DMS 273 treated with DMSO at 0.1 percent for 48 hours (cell line): ENCODE results near the gene CDR2L.
"Not testable (repeated sequence)": the region's sequence is repeated elsewhere in the genome, so short reads cannot be mapped to it uniquely, and the experiment has no call there.

ENCODE experiments used
- DNase-seq: peaks from one replicate; lab custom pipeline; 2025; lab: John Stamatoyannopoulos, UW

CDR2L gene

GRCh38 chr17:74959826-74960515 lies 27.5 kb upstream of the CDR2L start:
- no peak for DNase-seq

GRCh38 chr17:74960570-74961342 lies 26.7 kb upstream of the CDR2L start:
- DNase-seq, result peak; percentile 41

- peak; percentile 62 for DNase-seq
Measured at GRCh38 chr17:74961657-74962350, 25.6 kb upstream of the CDR2L start.

- no peak for DNase-seq
Measured at GRCh38 chr17:74962622-74963394, 24.6 kb upstream of the CDR2L start.

- DNase-seq, result no peak
Measured at GRCh38 chr17:74963656-74964055, 23.8 kb upstream of the CDR2L start.

GRCh38 chr17:74964246-74964761 lies 23.1 kb upstream of the CDR2L start:
- no peak for DNase-seq

GRCh38 chr17:74964988-74965622 lies 22.3 kb upstream of the CDR2L start:
- DNase-seq, result no peak

- DNase-seq, result no peak
Measured at GRCh38 chr17:74968361-74968780, 19.1 kb upstream of the CDR2L start.

GRCh38 chr17:74969501-74969900 lies 17.9 kb upstream of the CDR2L start:
- not testable (repeated sequence) for DNase-seq

- no peak for DNase-seq
Measured at GRCh38 chr17:74970395-74970794, 17.0 kb upstream of the CDR2L start.

- no peak for DNase-seq
Measured at GRCh38 chr17:74971069-74971841, 16.2 kb upstream of the CDR2L start.

GRCh38 chr17:74971842-74972106 lies 15.7 kb upstream of the CDR2L start:
- DNase-seq, result no peak

- DNase-seq, result no peak
Measured at GRCh38 chr17:74972107-74972972, 15.1 kb upstream of the CDR2L start, which contains the start of gene HID1. Gene HID1, minus strand, starts transcription at chr17:74972759. Its CDS starts 103 bp downstream, at chr17:74972656.

GRCh38 chr17:74972973-74973328 lies 14.5 kb upstream of the CDR2L start:
- DNase-seq, result no peak

- DNase-seq, result no peak
Measured at GRCh38 chr17:74975943-74976342, 11.5 kb upstream of the CDR2L start.

- no peak for DNase-seq
Measured at GRCh38 chr17:74977802-74978201, 9.6 kb upstream of the CDR2L start.

- no peak for DNase-seq
Measured at GRCh38 chr17:74978240-74978639, 9.2 kb upstream of the CDR2L start.

- no peak for DNase-seq
Measured at GRCh38 chr17:74979408-74980146, 7.9 kb upstream of the CDR2L start.

GRCh38 chr17:74981318-74981978 lies 6.0 kb upstream of the CDR2L start:
- DNase-seq, result no peak
